BLaER1 (cell line): ENCODE results near the gene GJA5.
A peak's percentile ranks its signal among the peaks of the same experiment; 100 is the strongest.

Experiments
- H3K27ac ChIP-seq: shearing (Covaris generic); formaldehyde crosslinking; 2 replicates; pipeline ENCODE4 v1.8.1; 2022
- H3K27me3 ChIP-seq: shearing (Covaris generic); formaldehyde crosslinking; 2 replicates; pipeline ENCODE4 v1.8.1; 2022
- H3K36me3 ChIP-seq: shearing (Covaris generic); formaldehyde crosslinking; 2 replicates; pipeline ENCODE4 v1.8.1; 2022
- H3K4me1 ChIP-seq: shearing (Covaris generic); formaldehyde crosslinking; 2 replicates; pipeline ENCODE4 v1.8.1; 2022
- H3K4me2 ChIP-seq: shearing (Covaris generic); formaldehyde crosslinking; 2 replicates; pipeline ENCODE4 v1.8.1; 2022
- H3K4me3 ChIP-seq: shearing (Covaris generic); formaldehyde crosslinking; 2 replicates; pipeline ENCODE4 v1.8.1; 2022
- H3K9ac ChIP-seq: shearing (Covaris generic); formaldehyde crosslinking; 2 replicates; pipeline ENCODE4 v1.8.1; 2022
- H3K9me3 ChIP-seq: shearing (Covaris generic); formaldehyde crosslinking; 2 replicates; pipeline ENCODE4 v1.8.1; 2022
- H4K20me1 ChIP-seq: shearing (Covaris generic); formaldehyde crosslinking; 2 replicates; pipeline ENCODE4 v1.8.1; 2022
- Cebpa-rat ChIP-seq: shearing (Covaris generic); IDR thresholded peaks from 2 replicates; pipeline ENCODE4 v1.8.1; 2022

The GJA5 gene

DNA sequence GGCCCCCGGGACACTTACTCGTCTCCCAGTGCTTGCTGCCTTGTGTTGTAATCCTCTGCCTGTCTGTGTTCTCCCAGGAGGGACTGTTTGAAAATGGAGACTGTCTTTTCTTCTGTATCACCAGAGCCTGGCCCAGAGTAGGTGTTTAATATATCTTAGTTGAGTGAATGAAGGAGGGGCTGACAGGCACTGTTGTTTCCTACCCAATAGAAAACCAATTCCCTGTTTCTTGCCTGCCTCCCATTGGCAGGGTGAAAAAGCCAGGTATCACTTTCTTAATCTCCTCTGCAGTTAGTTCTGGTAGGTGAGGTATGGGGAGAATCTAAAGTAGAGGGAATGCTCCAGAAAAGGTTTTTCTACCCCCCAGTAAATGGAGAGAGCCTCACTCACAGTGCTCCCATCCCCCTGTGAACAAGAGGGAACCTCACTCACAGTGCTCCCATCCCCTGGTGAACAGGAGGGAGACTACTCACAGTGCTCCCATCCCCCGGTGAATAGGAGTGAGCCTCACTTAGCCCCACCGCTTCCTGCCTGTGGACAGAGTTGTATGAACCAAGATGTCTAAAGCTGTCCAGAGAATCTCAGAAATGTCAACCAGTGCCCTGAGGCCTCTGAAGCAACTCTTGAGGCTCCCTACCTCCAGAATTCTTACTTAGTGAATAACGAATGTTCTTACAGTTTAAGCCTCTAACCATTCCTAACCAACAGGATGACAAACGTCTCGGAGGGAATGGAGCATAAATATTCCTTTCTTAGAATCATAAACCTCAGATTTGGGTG is at the start of gene GJA5:
GJA5 (minus strand) TSS at position 122 of the 780 bp plus-strand sequence. CDS start 1,364 bp downstream, outside the sequence.
- Histone ChIP-seq H3K36me3 (no peaks in the 10 kb centered on the region), H3K9ac (no peak within 1 kb of the TSS), H3K4me2 (peak within 1 kb of the TSS; percentile 91), H3K4me1 (peaks cover 74% of the 10 kb centered on the region), H3K27me3 (no peaks in the 10 kb centered on the region), H3K27ac (peak within 1 kb of the TSS; percentile 71), H3K9me3 (no peaks in the 10 kb centered on the region), H4K20me1 (no peaks in the 10 kb centered on the region), H3K4me3 (no peak within 1 kb of the TSS)
- TF ChIP-seq Cebpa-rat: no peak

- Histone ChIP-seq H3K4me3 (no peak overlapping the region), H3K4me1 (peaks cover 10% of the 10 kb centered on the region; the same call in 1 of the 2 replicates), H3K36me3 (no peaks in the 10 kb centered on the region), H3K27me3 (no peaks in the 10 kb centered on the region), H3K9ac (no peak overlapping the region), H4K20me1 (no peaks in the 10 kb centered on the region), H3K9me3 (no peaks in the 10 kb centered on the region), H3K27ac (no peak overlapping the region), H3K4me2 (no peak overlapping the region)
- TF ChIP-seq Cebpa-rat: no peak
These were observed 48.8 kb upstream of the GJA5 start for GRCh38 chr1:147809236-147809635.

GRCh38 chr1:147808025-147808424 is 47.6 kb upstream of the GJA5 start:
- H3K9ac ChIP-seq: no peak overlapping the region

GRCh38 chr1:147807405-147807804 is 47.0 kb upstream of the GJA5 start:
- Histone ChIP-seq H3K4me1 (no peaks in the 10 kb centered on the region), H3K27me3 (no peaks in the 10 kb centered on the region), H3K9me3 (no peaks in the 10 kb centered on the region), H3K4me3 (no peak overlapping the region), H3K27ac (no peak overlapping the region), H3K36me3 (no peaks in the 10 kb centered on the region), H4K20me1 (no peaks in the 10 kb centered on the region), H3K4me2 (no peak overlapping the region), H3K9ac (no peak overlapping the region)
- TF ChIP-seq Cebpa-rat: no peak

More at GRCh38 chr1:147808025-147808424, 47.6 kb upstream of the GJA5 start:
- Histone ChIP-seq H3K9me3 (no peaks in the 10 kb centered on the region), H4K20me1 (no peaks in the 10 kb centered on the region), H3K36me3 (no peaks in the 10 kb centered on the region), H3K4me1 (peaks cover 5% of the 10 kb centered on the region; the same call in 1 of the 2 replicates), H3K27ac (no peak overlapping the region), H3K27me3 (no peaks in the 10 kb centered on the region), H3K4me2 (no peak overlapping the region), H3K4me3 (no peak overlapping the region)
- no peak for TF ChIP-seq Cebpa-rat

- H3K4me2 ChIP-seq: no peak overlapping the region
- no peaks in the 10 kb centered on the region for H3K4me1 ChIP-seq
- TF ChIP-seq Cebpa-rat: no peak
- no peaks in the 10 kb centered on the region for H4K20me1 ChIP-seq
- H3K4me3 ChIP-seq: no peak overlapping the region
- H3K27me3 ChIP-seq: no peaks in the 10 kb centered on the region
- H3K27ac ChIP-seq: no peak overlapping the region
- H3K36me3 ChIP-seq: no peaks in the 10 kb centered on the region
- no peaks in the 10 kb centered on the region for H3K9me3 ChIP-seq
- H3K9ac ChIP-seq: no peak overlapping the region
These were observed 44.7 kb upstream of the GJA5 start for GRCh38 chr1:147804942-147805723.

DNA sequence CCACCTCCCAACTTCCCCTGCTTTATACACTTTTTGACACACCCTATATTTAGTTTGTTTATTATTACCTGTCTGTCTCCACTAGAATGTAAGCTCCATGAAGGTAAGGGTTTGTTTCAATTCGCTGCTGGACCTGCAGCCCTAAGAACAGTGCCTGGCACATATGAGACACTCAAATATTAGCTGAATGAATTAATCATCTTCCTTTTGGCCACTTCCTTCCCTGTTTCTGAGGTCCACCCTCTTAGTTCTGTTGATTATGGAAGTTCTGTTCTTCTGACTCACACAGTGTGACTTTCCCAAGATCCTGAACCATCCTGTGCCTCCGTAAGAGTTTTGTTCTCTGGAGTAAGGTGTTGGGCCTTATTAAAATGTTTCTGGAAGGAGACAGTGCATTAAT is 40.4 kb upstream of the GJA5 start:
- TF ChIP-seq Cebpa-rat: no peak
- Histone ChIP-seq H3K4me2 (no peak overlapping the region), H3K27me3 (no peaks in the 10 kb centered on the region), H4K20me1 (no peaks in the 10 kb centered on the region), H3K9ac (no peak overlapping the region), H3K4me3 (no peak overlapping the region), H3K27ac (no peak overlapping the region), H3K9me3 (no peaks in the 10 kb centered on the region), H3K36me3 (no peaks in the 10 kb centered on the region), H3K4me1 (peaks cover 21% of the 10 kb centered on the region)

- Histone ChIP-seq H3K27me3 (no peaks in the 10 kb centered on the region), H3K27ac (peak overlapping the region; percentile 72)
These were observed 38.3 kb upstream of the GJA5 start for GRCh38 chr1:147798731-147799130.

DNA sequence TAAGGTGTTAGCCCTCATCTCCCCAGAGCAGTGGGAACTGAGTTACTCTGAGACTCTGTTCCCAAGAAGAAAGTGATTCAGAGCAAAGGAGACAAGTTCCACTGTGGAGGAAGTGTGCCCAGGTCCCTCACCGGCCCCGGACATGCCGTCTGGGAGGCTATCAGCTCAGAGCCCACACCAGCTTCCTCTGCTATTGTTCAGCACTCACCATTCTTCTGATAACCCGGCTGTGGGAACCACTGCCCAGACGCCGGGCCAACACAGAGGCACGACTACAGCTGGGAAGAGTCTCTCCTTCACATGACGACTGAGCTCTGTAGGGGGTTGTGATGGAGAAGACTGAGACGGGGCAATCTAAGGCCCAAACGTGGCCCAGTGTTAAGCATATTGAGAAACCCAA is 34.2 kb upstream of the GJA5 start:
- Histone ChIP-seq H3K27me3 (no peaks in the 10 kb centered on the region), H3K27ac (no peak overlapping the region), H3K4me3 (no peak overlapping the region), H3K9ac (no peak overlapping the region), H3K36me3 (no peaks in the 10 kb centered on the region), H4K20me1 (no peaks in the 10 kb centered on the region), H3K4me2 (no peak overlapping the region), H3K4me1 (peaks cover 21% of the 10 kb centered on the region), H3K9me3 (no peaks in the 10 kb centered on the region)
- no peak for TF ChIP-seq Cebpa-rat

More at GRCh38 chr1:147798731-147799130, 38.3 kb upstream of the GJA5 start:
- H3K4me3 ChIP-seq: no peak overlapping the region
- H3K4me1 ChIP-seq: peaks cover 21% of the 10 kb centered on the region
- no peaks in the 10 kb centered on the region for H3K9me3 ChIP-seq
- no peak for TF ChIP-seq Cebpa-rat
- H3K9ac ChIP-seq: no peak overlapping the region
- no peaks in the 10 kb centered on the region for H4K20me1 ChIP-seq
- peak overlapping the region; percentile 63 for H3K4me2 ChIP-seq
- no peaks in the 10 kb centered on the region for H3K36me3 ChIP-seq

DNA sequence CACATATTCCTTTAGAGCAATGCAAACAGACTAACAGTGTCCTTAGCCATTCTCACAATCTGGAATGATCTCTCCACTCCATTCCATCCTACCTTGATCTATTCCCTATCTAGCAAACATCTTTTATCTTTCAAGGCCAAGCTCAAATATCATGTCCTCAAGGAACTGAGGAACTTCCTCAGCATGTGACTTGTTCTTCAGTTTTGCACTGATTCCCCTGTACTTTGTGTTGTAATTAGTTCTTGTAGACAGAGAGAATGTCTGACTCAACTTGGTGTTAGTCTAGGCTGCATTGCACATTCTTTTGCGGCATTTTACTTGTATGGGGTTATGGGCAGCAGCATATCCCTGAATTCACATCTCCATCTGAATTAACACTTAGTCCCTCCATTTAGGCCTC is 31.5 kb upstream of the GJA5 start:
- no peaks in the 10 kb centered on the region for H3K4me1 ChIP-seq
- H3K27ac ChIP-seq: no peak overlapping the region
- H4K20me1 ChIP-seq: no peaks in the 10 kb centered on the region
- no peak overlapping the region for H3K4me2 ChIP-seq
- H3K36me3 ChIP-seq: no peaks in the 10 kb centered on the region
- H3K9me3 ChIP-seq: no peaks in the 10 kb centered on the region
- H3K27me3 ChIP-seq: no peaks in the 10 kb centered on the region
- no peak overlapping the region for H3K4me3 ChIP-seq
- TF ChIP-seq Cebpa-rat: no peak
- no peak overlapping the region for H3K9ac ChIP-seq

DNA sequence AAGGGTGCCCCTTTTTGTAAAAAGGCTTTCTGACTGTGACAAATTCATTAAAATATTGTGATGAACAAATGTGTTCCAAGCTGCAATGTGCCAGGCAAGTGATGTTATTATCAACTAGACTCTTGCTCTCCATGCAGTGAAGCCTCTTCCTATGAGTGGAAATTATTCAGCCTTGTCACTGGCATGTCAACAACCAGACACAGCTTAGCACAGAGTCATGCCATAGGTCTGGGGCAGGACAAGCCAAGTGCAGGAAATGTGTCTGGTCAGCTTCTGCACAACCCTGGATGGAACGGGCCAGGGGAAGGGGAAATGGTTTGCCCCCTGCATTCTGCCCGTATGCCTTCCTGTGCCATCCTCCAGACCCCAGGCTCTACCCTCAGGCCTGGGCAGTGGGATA is 27.4 kb upstream of the GJA5 start:
- no peaks in the 10 kb centered on the region for H3K9me3 ChIP-seq
- no peaks in the 10 kb centered on the region for H3K36me3 ChIP-seq
- no peaks in the 10 kb centered on the region for H3K27me3 ChIP-seq
- H3K27ac ChIP-seq: no peak overlapping the region
- TF ChIP-seq Cebpa-rat: no peak
- no peak overlapping the region for H3K9ac ChIP-seq
- no peak overlapping the region for H3K4me3 ChIP-seq
- no peak overlapping the region for H3K4me2 ChIP-seq
- H3K4me1 ChIP-seq: no peaks in the 10 kb centered on the region
- no peaks in the 10 kb centered on the region for H4K20me1 ChIP-seq
